AG04450 (cell line): ENCODE results near the gene PACS2. TPM values are rescaled to one million over a fixed set of nuclear protein-coding genes. Genes with fewer than 3 reads are reported as not detected.

ENCODE experiments used
- CTCF ChIA-PET: fragments of 300-600, 350-600 bp; formaldehyde crosslinking; extraction: SDS; loops from one replicate; lab custom pipeline; 2022; ENCODE audit warnings: antibody characterized with exemption, inconsistent platforms; lab: Charles Lee
- POLR2A ChIA-PET: fragments of 350-600 bp; formaldehyde crosslinking; extraction: SDS; loops from one replicate; lab custom pipeline; 2021; ENCODE audit warnings: antibody characterized with exemption, inconsistent platforms; lab: Yijun Ruan, JAX
- DNase-seq: peaks from one replicate; pipeline ENCODE4 v3.0.0-alpha.2; 2011; ENCODE audit warnings: low read depth, low spot score
- H3K27ac ChIP-seq: one replicate; pipeline ENCODE4 v1.5.1; 2012; ENCODE audit warnings: low read depth, low read length, control low read depth
- H3K27me3 ChIP-seq: one replicate; pipeline ENCODE4 v1.6.0; 2012; ENCODE audit warnings: low read length; ENCODE audit not compliant: control insufficient read depth, insufficient read depth
- H3K4me3 ChIP-seq: 2 replicates; pipeline ENCODE4 v1.5.1; 2011; ENCODE audit warnings: mild to moderate bottlenecking, low read depth, low read length, control low read depth
- H3K9me3 ChIP-seq: 2 replicates; pipeline ENCODE4 v1.5.1; 2012; ENCODE audit warnings: low read length; ENCODE audit not compliant: control insufficient read depth, insufficient read depth
- polyA plus RNA-seq: library from polyadenylated mRNA; depleted of rRNA; stranded (reverse); fragments of >200 nt; gene quantifications from 2 replicates; pipeline ENCODE4 v1.2.3, GENCODE V29; 2011
- TF ChIP-seq, protein P1 (sequence below): IDR thresholded peaks from 2 replicates; pipeline ENCODE4 v1.5.1; 2011; ENCODE audit warnings: low read depth, low read length, control low read depth, inconsistent platforms

PACS2 gene
- polyA plus RNA-seq, 1 experiment: 13.0 TPM

DNA sequence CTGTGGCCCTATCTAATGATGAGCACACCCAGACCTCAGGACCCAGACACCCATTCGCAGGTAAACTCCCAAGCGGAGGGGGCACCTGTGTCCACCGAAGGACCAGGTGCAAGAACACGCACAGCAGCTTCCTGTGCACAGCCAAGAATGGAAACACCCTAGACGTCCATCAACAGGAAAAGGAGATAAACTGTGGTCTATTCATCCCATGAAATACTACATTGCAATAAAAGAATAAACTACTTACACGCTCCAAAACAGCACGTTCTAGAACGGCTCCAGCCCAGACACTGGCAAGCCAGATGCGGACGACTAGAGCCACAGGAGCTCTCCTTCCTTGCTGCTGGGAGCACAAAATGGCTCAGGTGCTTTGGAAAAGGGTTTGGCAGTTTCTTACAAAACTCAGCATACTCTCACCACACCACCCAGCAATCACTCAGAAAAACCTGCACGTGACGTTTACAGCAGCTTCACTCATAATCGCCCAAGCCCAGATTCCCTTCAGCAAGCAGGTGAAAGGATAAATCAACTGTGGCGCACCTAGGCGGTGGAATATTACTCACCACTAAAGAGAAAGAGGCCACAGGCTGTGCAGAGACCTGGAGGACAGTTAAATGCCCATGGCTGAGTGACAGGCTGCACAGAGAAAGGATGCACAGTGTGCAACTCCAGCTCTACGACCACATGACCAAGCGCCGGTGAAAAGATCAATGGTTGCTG is 34.7 kb upstream of the PACS2 start:
- no peaks in the 10 kb centered on the region for H3K27me3 ChIP-seq
- no peaks in the 10 kb centered on the region; the same call in 1 of the 2 replicates for H3K9me3 ChIP-seq
- no peak for DNase-seq
- TF ChIP-seq, protein P1, sequence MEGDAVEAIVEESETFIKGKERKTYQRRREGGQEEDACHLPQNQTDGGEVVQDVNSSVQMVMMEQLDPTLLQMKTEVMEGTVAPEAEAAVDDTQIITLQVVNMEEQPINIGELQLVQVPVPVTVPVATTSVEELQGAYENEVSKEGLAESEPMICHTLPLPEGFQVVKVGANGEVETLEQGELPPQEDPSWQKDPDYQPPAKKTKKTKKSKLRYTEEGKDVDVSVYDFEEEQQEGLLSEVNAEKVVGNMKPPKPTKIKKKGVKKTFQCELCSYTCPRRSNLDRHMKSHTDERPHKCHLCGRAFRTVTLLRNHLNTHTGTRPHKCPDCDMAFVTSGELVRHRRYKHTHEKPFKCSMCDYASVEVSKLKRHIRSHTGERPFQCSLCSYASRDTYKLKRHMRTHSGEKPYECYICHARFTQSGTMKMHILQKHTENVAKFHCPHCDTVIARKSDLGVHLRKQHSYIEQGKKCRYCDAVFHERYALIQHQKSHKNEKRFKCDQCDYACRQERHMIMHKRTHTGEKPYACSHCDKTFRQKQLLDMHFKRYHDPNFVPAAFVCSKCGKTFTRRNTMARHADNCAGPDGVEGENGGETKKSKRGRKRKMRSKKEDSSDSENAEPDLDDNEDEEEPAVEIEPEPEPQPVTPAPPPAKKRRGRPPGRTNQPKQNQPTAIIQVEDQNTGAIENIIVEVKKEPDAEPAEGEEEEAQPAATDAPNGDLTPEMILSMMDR: no peak
- ChIA-PET CTCF (interaction anchor here (0.6 to 1.1 kb wide), 3 partner anchors 77 to 98 kb away, joined by 3 read pairs; no protein-coding TSS in a partner anchor), POLR2A (no interaction called here)
- no peak overlapping the region for H3K27ac ChIP-seq
- no peak overlapping the region for H3K4me3 ChIP-seq

DNA sequence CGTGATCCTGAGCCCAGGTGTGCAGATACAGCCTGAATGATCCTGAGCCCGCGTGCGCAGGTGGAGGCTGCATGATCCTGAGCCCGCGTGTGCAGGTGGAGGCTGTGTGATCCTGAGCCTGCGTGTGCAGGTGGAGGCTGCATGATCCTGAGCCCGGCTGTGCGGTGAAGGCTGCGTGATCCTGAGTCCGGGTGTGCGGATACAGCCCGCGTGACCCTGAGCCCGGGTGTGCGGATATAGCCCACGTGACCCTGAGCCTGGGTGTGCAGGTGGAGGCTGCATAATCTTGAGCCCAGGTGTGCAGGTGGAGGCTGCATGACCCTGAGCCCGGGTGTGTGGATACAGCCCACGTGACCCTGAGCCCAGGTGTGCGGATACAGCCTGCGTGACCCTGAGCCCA is 34.0 kb upstream of the PACS2 start:
- H3K9me3 ChIP-seq: no peaks in the 10 kb centered on the region; the same call in 1 of the 2 replicates
- POLR2A ChIA-PET: no interaction called here
- no peak for DNase-seq
- TF ChIP-seq, protein P1: no peak
- H3K27me3 ChIP-seq: no peaks in the 10 kb centered on the region
- CTCF ChIA-PET: interaction anchor here (0.6 to 1.1 kb wide), 2 partner anchors 78 to 97 kb away, joined by 3 read pairs; no protein-coding TSS in a partner anchor
- no peak overlapping the region for H3K4me3 ChIP-seq
- no peak overlapping the region for H3K27ac ChIP-seq

DNA sequence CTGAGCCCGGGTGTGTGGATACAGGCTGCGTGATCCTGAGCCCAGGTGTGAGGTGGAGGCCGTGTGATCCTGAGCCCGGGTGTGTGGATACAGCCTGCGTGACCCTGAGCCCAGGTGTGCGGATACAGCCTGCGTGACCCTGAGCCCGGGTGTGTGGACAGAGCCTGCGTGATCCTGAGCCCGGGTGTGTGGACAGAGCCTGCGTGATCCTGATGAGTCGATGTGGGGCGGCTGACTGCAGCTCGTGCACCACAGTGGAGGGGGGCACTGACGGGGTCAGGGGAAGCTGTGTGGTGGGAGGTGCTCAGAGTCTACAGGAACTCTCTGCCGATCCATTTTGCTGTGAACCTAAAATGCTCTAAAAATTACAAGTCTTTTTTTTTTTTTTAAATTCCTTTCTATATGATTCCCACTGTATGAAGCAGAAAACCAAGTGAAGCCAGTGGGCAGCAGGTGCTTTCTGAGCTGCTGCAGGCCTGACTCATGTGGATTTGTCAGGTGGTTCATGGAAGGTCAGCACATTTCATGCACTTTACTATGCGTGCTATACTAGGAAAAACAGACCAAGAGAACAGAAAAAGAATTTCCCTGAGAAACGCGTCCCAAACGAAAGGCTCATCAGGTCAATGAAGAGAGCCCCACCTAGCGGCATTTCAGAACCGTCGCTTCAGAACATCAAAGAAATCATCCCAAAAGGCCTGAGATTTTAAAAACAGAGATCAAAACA is 33.0 kb upstream of the PACS2 start:
- Histone ChIP-seq H3K9me3 (no peaks in the 10 kb centered on the region; the same call in 1 of the 2 replicates), H3K27ac (no peak overlapping the region), H3K4me3 (no peak overlapping the region), H3K27me3 (no peaks in the 10 kb centered on the region)
- ChIA-PET CTCF (interaction anchor here (0.7 to 2.0 kb wide), 6 partner anchors 12 to 307 kb away, joined by 3 to 8 read pairs (median 4); no protein-coding TSS in a partner anchor), POLR2A (no interaction called here)
- TF ChIP-seq, protein P1: peak; percentile 86
- peak; percentile 48 for DNase-seq

DNA sequence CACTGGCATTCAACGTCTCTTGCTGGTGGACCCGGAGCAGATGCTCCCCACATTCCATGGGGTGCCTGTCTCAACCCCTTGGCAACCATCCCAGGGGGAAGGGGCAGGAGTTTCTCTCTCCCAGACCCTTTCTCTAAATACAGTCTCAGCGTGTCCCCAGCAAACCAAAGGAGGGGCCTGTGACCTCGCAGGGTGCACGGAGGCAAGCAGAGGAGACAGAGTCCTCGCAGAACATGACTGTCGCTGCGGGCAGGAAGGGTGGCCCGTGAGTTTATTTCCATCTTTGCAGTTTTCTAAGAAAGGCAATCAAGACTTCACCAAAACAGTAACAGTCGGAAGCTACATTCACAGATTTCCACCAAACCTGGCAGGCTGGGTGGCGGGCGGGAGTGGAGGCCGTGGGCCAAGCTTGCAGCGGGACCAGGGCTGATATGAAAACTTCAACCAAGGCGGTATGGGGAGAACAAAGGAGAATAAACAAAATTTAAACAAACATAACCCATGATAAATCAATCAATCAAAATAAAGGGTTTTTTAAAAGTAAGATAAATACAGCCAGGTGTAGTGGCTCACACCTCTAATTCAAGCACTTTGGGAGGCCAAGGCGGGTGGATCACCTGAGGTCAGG is 32.3 kb upstream of the PACS2 start:
- CTCF ChIA-PET: interaction anchor here (1.2 to 2.0 kb wide), 5 partner anchors 11 to 307 kb away, joined by 3 to 8 read pairs (median 5); no protein-coding TSS in a partner anchor
- Histone ChIP-seq H3K4me3 (no peak overlapping the region), H3K27ac (no peak overlapping the region), H3K9me3 (no peaks in the 10 kb centered on the region; the same call in 1 of the 2 replicates), H3K27me3 (no peaks in the 10 kb centered on the region)
- no peak for DNase-seq
- POLR2A ChIA-PET: no interaction called here
- TF ChIP-seq, protein P1: no peak
